ENCODE results near the gene CFAP210.

DNA sequence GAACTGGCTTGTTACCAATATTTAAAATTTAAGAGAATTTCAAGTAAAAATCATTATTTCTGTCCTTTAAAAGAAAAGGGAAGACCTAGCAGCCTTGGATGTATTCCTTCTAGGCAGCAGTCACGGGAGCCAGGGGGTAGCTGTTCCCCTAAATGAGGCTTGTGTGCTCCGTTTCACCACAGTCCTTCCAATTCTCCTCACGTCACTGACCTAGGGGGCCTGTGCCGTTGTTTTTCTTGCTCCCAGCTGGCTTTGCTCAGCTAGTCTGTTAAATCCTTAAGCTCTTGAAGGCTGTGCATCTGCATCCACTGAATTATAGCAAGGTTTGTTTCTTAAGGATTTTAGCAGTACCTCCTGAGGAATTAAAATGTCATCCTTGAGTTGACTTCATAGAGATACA is 49.3 kb upstream of the CFAP210 start:
- TF ChIP-seq, protein P1, sequence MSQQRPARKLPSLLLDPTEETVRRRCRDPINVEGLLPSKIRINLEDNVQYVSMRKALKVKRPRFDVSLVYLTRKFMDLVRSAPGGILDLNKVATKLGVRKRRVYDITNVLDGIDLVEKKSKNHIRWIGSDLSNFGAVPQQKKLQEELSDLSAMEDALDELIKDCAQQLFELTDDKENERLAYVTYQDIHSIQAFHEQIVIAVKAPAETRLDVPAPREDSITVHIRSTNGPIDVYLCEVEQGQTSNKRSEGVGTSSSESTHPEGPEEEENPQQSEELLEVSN (IDR thresholded peaks at IDR 0.05; ENCODE audit: borderline replicate concordance, low read depth): no peak
- TF ChIP-seq HOXB13 (CRISPR knock-in tag; IDR thresholded peaks at IDR 0.05; ENCODE audit: low read depth) (no peak), POLR2A (IDR thresholded peaks at IDR 0.05; ENCODE audit: low read length) (no peak), EP300 (IDR thresholded peaks at IDR 0.05) (no peak), MAFK (IDR thresholded peaks at IDR 0.05; ENCODE audit: partially characterized antibody) (no peak), NR3C1 (IDR thresholded peaks at IDR 0.05) (no peak)
- TF ChIP-seq, protein P2, sequence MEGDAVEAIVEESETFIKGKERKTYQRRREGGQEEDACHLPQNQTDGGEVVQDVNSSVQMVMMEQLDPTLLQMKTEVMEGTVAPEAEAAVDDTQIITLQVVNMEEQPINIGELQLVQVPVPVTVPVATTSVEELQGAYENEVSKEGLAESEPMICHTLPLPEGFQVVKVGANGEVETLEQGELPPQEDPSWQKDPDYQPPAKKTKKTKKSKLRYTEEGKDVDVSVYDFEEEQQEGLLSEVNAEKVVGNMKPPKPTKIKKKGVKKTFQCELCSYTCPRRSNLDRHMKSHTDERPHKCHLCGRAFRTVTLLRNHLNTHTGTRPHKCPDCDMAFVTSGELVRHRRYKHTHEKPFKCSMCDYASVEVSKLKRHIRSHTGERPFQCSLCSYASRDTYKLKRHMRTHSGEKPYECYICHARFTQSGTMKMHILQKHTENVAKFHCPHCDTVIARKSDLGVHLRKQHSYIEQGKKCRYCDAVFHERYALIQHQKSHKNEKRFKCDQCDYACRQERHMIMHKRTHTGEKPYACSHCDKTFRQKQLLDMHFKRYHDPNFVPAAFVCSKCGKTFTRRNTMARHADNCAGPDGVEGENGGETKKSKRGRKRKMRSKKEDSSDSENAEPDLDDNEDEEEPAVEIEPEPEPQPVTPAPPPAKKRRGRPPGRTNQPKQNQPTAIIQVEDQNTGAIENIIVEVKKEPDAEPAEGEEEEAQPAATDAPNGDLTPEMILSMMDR (IDR thresholded peaks at IDR 0.05): no peak
- TF ChIP-seq, protein P3, sequence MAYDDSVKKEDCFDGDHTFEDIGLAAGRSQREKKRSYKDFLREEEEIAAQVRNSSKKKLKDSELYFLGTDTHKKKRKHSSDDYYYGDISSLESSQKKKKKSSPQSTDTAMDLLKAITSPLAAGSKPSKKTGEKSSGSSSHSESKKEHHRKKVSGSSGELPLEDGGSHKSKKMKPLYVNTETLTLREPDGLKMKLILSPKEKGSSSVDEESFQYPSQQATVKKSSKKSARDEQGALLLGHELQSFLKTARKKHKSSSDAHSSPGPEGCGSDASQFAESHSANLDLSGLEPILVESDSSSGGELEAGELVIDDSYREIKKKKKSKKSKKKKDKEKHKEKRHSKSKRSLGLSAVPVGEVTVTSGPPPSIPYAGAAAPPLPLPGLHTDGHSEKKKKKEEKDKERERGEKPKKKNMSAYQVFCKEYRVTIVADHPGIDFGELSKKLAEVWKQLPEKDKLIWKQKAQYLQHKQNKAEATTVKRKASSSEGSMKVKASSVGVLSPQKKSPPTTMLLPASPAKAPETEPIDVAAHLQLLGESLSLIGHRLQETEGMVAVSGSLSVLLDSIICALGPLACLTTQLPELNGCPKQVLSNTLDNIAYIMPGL (CRISPR knock-in tag; IDR thresholded peaks at IDR 0.05; ENCODE audit: borderline replicate concordance): no peak
- TF ChIP-seq, protein P4, sequence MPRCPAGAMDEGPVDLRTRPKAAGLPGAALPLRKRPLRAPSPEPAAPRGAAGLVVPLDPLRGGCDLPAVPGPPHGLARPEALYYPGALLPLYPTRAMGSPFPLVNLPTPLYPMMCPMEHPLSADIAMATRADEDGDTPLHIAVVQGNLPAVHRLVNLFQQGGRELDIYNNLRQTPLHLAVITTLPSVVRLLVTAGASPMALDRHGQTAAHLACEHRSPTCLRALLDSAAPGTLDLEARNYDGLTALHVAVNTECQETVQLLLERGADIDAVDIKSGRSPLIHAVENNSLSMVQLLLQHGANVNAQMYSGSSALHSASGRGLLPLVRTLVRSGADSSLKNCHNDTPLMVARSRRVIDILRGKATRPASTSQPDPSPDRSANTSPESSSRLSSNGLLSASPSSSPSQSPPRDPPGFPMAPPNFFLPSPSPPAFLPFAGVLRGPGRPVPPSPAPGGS (IDR thresholded peaks at IDR 0.05): no peak
- TF ChIP-seq, protein P5, sequence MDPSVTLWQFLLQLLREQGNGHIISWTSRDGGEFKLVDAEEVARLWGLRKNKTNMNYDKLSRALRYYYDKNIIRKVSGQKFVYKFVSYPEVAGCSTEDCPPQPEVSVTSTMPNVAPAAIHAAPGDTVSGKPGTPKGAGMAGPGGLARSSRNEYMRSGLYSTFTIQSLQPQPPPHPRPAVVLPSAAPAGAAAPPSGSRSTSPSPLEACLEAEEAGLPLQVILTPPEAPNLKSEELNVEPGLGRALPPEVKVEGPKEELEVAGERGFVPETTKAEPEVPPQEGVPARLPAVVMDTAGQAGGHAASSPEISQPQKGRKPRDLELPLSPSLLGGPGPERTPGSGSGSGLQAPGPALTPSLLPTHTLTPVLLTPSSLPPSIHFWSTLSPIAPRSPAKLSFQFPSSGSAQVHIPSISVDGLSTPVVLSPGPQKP (IDR thresholded peaks at IDR 0.05; ENCODE audit: low read depth, low read length): no peak
- TF ChIP-seq, protein P6, sequence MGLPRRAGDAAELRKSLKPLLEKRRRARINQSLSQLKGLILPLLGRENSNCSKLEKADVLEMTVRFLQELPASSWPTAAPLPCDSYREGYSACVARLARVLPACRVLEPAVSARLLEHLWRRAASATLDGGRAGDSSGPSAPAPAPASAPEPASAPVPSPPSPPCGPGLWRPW (IDR thresholded peaks at IDR 0.05): no peak
